HG02571 (cell line): Measurements from ENCODE around the gene DPYSL3.
A peak's percentile ranks its signal among the peaks of the same experiment; 100 is the strongest.

Experiments
- ATAC-seq: cut with Tn5 transposase; IDR thresholded peaks from one replicate; pipeline ENCODE4 v1.9.1; 2021; ENCODE audit warnings: mild to moderate bottlenecking, moderate library complexity; ENCODE audit not compliant: unreplicated experiment

Gene DPYSL3

GRCh38 chr5:147441191-147441695, 68.6 kb downstream of the DPYSL3 start:
- no peak for ATAC-seq

- no peak for ATAC-seq
Observed at GRCh38 chr5:147439254-147439653, 70.6 kb downstream of the DPYSL3 start.

GRCh38 chr5:147437161-147437596, 72.7 kb downstream of the DPYSL3 start:
- no peak for ATAC-seq

GRCh38 chr5:147436596-147436995, 73.3 kb downstream of the DPYSL3 start:
- no peak for ATAC-seq

- no peak for ATAC-seq
Observed at GRCh38 chr5:147434049-147434448, 75.8 kb downstream of the DPYSL3 start.

GRCh38 chr5:147432323-147432722, 77.5 kb downstream of the DPYSL3 start:
- no peak for ATAC-seq

- no peak for ATAC-seq
Observed at GRCh38 chr5:147431586-147431985, 78.3 kb downstream of the DPYSL3 start.

GRCh38 chr5:147430628-147431027, 79.2 kb downstream of the DPYSL3 start:
- ATAC-seq, result no peak

- no peak for ATAC-seq
Observed at GRCh38 chr5:147427521-147428401, 82.1 kb downstream of the DPYSL3 start.

GRCh38 chr5:147426640-147427327, 83.1 kb downstream of the DPYSL3 start:
- no peak for ATAC-seq

GRCh38 chr5:147418613-147419012, 91.3 kb downstream of the DPYSL3 start:
- no peak for ATAC-seq

- no peak for ATAC-seq
Observed at GRCh38 chr5:147417135-147417813, 92.6 kb downstream of the DPYSL3 start.

- ATAC-seq, result no peak
Observed at GRCh38 chr5:147415651-147416050, 94.2 kb downstream of the DPYSL3 start.

GRCh38 chr5:147413266-147413665, 96.6 kb downstream of the DPYSL3 start:
- ATAC-seq, result no peak

- no peak for ATAC-seq
Observed at GRCh38 chr5:147412561-147412960, 97.3 kb downstream of the DPYSL3 start.

GRCh38 chr5:147411359-147412319, 98.2 kb downstream of the DPYSL3 start:
- ATAC-seq, result no peak

- no peak for ATAC-seq
Observed at GRCh38 chr5:147410496-147411358, 99.1 kb downstream of the DPYSL3 start.

- ATAC-seq, result no peak
Observed at GRCh38 chr5:147408980-147409379, 100.9 kb downstream of the DPYSL3 start.

GRCh38 chr5:147407094-147407681, 102.7 kb downstream of the DPYSL3 start:
- ATAC-seq, result peak; percentile 25
